Hepatocyte (in vitro differentiated cells): ENCODE data around the gene VGLL2.

Source experiments
- CTCF ChIP-seq: fragments of 200-600 bp; sonication (generic); IDR thresholded peaks from 2 replicates; pipeline ENCODE4 v1.5.1; 2016; ENCODE audit warnings: antibody characterized with exemption, mild to moderate bottlenecking; ENCODE audit not compliant: poor library complexity
- EZH2 ChIP-seq: fragments of 200-600 bp; sonication (generic); IDR thresholded peaks from 2 replicates; pipeline ENCODE4 v1.6.1; 2016; ENCODE audit warnings: antibody characterized with exemption, mild to moderate bottlenecking, borderline replicate concordance
- EZH2phosphoT487 ChIP-seq: fragments of 200-600 bp; sonication (generic); IDR thresholded peaks from one replicate; pipeline ENCODE4 v1.6.1; 2018; ENCODE audit warnings: antibody characterized with exemption, mild to moderate bottlenecking, low read depth, moderate library complexity; ENCODE audit not compliant: unreplicated experiment, severe bottlenecking

- TF ChIP-seq CTCF (no peak), EZH2 (no peak), EZH2phosphoT487 (no peak)
Measured at GRCh38 chr6:117288083-117288715, 22.8 kb downstream of the VGLL2 start.
